Rectal smooth muscle tissue (tissue), 1 donor: ENCODE data around the gene ANAPC2.

ENCODE experiments used
- H3K27ac ChIP-seq: one replicate; pipeline ENCODE4 v1.7.0; 2013; ENCODE audit warnings: low read depth, low read length, inconsistent platforms
- H3K27me3 ChIP-seq: one replicate; pipeline ENCODE4 v1.7.0; 2013; ENCODE audit warnings: low read length; ENCODE audit not compliant: control insufficient read depth, insufficient read depth
- H3K36me3 ChIP-seq: one replicate; pipeline ENCODE4 v1.7.0; 2013; ENCODE audit warnings: low read length; ENCODE audit not compliant: control insufficient read depth, insufficient read depth
- H3K4me1 ChIP-seq: one replicate; pipeline ENCODE4 v1.7.0; 2013; ENCODE audit warnings: low read length; ENCODE audit not compliant: control insufficient read depth, insufficient read depth
- H3K4me3 ChIP-seq: one replicate; pipeline ENCODE4 v1.7.0; 2013; ENCODE audit warnings: low read length
- H3K9ac ChIP-seq: one replicate; pipeline ENCODE4 v1.7.0; 2013; ENCODE audit warnings: low read length

Gene ANAPC2, protein sequence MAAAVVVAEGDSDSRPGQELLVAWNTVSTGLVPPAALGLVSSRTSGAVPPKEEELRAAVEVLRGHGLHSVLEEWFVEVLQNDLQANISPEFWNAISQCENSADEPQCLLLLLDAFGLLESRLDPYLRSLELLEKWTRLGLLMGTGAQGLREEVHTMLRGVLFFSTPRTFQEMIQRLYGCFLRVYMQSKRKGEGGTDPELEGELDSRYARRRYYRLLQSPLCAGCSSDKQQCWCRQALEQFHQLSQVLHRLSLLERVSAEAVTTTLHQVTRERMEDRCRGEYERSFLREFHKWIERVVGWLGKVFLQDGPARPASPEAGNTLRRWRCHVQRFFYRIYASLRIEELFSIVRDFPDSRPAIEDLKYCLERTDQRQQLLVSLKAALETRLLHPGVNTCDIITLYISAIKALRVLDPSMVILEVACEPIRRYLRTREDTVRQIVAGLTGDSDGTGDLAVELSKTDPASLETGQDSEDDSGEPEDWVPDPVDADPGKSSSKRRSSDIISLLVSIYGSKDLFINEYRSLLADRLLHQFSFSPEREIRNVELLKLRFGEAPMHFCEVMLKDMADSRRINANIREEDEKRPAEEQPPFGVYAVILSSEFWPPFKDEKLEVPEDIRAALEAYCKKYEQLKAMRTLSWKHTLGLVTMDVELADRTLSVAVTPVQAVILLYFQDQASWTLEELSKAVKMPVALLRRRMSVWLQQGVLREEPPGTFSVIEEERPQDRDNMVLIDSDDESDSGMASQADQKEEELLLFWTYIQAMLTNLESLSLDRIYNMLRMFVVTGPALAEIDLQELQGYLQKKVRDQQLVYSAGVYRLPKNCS

DNA sequence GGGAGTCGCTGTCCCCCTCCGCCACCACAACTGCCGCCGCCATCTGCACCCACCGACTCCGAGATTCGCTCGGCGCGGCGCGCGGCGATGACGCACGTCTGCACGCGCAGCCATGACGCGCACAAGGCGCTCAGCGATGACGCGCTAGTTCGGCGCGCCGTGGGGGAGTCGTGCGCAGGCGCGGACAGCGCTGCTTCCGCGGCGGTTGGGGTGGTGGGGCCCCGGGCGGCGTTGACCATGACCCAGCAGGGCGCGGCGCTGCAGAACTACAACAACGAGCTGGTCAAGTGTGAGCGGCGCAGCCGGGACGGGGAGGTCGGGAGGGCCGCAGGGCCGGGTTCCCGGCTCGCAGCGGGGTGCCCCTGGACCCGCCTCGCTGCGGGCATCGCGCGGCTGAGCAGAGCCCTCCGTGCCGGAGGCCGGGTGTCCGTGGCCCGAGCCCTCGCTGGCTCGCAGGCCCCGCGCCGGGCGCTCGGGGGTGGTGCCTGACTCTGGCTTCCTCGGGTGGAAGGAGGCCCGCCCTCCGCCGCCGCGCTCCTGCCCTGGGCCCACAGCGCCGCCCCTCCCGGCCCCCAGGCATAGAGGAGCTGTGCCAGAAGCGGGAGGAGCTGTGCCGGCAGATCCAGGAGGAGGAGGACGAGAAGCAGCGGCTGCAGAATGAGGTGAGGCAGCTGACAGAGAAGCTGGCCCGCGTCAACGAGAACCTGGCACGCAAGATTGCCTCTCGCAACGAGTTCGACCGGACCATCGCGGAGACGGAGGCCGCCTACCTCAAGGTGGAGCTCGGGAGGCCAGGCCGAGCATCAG lies at the start of gene ANAPC2, which contains the start of gene SSNA1:
TSS of gene ANAPC2 (minus strand) at position 71 of the 807 bp plus-strand sequence. CDS start at position 43, 28 bp downstream.
TSS of gene SSNA1 (plus strand) at position 187 of the 807 bp plus-strand sequence. CDS start at position 238, 51 bp downstream.
- H3K9ac ChIP-seq = peak within 1 kb of the TSS; percentile 90

DNA sequence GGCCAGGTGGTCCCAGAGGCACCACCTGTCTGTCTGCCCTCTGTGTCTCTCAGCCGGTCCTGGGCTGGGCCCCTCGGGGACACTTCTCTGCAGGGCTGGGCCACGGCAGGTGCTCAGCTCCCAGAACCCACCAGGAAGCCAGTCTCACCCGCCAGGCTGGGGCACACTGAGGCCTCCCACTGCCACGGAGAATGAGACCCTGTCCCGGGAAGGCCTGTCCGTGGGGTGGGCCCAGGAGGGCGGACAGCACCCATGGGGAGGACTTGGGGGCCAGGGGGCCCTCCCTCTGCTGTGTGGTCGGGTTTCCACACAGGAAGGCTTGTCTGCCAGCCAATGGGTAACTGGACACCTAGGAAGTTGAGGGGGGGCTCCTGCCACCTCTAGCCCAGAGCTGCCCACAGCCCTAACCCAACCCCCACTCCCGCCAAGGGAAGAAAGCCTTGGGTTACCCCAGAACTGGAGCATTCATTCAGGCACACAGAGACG lies 48.6 kb upstream of the ANAPC2 start:
- no peaks in the 10 kb centered on the region for H3K36me3 ChIP-seq
- peaks cover 11% of the 10 kb centered on the region for H3K4me1 ChIP-seq
- no peak overlapping the region for H3K27ac ChIP-seq
- H3K4me3 ChIP-seq = peak overlapping the region; percentile 41
- H3K27me3 ChIP-seq = peaks cover 19% of the 10 kb centered on the region
- no peak overlapping the region for H3K9ac ChIP-seq

More for the DNA sequence above, at the start of gene ANAPC2, which contains the start of gene SSNA1:
- no peaks in the 10 kb centered on the region for H3K27me3 ChIP-seq
- peaks cover 26% of the 10 kb centered on the region for H3K36me3 ChIP-seq
- H3K27ac ChIP-seq = peak within 1 kb of the TSS; percentile 91
- peaks cover 24% of the 10 kb centered on the region for H3K4me1 ChIP-seq
- H3K4me3 ChIP-seq = peak within 1 kb of the TSS; percentile 92

DNA sequence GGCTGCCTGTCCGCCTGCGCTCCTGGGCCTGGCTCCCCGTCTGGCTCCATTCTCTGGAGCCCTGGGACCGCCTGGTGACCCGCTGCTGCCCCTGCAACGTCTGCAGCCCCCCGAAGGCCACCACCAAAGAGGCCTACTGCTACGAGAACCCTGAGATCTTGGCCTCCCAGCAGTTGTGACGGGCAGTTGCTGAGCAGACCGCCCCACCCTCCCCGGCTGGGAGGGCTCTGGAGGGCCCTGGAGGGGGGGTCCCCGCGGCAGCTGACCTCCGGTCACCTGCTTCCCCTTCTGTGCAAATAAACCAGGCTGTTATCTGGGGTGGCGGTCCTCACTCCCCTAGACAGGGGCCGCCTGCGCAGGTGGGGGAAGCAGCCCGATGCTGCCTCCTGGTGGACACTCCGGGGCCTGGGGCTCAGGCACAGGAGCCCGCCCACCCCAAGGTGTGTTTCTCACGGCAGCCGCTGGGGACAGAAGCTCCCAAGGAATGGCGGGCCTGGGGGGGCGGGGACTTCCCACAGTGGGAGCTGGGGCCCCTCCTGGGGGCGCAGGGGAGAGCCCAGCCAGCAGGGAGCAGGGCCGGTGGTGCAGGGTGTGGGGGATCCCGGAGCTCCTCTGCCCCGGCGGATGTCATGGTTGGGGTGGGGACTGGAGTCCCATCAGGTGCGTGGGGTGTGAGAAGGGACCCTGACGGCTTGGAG lies 48.0 kb upstream of the ANAPC2 start:
- Histone ChIP-seq H3K9ac (no peak overlapping the region), H3K36me3 (no peaks in the 10 kb centered on the region), H3K4me1 (peaks cover 11% of the 10 kb centered on the region), H3K27ac (no peak overlapping the region), H3K4me3 (peak overlapping the region; percentile 41), H3K27me3 (peaks cover 19% of the 10 kb centered on the region)

DNA sequence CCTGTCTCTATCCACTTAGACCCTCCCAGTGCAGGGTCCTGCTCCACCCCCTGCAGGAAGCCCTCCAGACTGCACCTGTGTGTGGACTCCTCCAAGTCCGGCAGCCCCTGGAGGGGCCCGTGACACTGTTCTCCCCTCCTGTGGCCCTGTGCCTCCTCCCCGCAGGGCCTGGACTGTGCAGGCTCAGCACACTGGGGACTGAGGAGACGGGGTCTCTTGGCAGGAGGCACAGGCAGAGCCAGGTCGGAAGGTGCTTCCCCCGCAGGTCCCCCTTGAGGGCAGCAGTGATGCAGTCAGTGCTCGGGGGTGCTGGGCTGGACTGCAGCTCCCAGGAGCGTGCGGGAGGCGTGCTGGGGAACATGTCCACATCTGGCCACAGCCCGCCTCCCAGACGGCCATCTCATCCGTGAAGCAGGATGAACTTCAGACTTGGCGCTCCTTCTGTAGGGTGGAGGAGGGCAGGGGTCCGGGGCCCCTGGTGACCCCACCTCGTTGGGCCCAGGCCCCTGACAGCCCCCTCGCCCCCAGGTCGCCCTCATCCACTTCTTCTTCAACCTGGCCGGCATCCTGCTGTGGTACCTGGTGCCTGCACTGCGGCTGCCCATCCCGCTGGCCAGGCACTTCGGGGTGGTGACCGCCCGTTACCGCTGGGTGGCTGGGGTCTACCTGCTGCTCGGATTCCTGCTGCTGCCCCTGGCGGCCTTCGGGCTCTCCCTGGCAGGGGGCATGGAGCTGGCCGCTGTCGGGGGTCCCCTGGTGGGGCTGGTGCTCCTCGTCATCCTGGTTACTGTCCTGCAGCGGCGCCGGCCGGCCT lies 47.3 kb upstream of the ANAPC2 start:
- Histone ChIP-seq H3K27me3 (peaks cover 21% of the 10 kb centered on the region), H3K4me3 (peak overlapping the region; percentile 2), H3K9ac (no peak overlapping the region), H3K27ac (no peak overlapping the region), H3K36me3 (no peaks in the 10 kb centered on the region), H3K4me1 (peaks cover 11% of the 10 kb centered on the region)

- no peak overlapping the region for H3K4me3 ChIP-seq
- no peak overlapping the region for H3K27ac ChIP-seq
- H3K4me1 ChIP-seq = peaks cover 11% of the 10 kb centered on the region
- no peak overlapping the region for H3K9ac ChIP-seq
- H3K36me3 ChIP-seq = no peaks in the 10 kb centered on the region
- peaks cover 29% of the 10 kb centered on the region for H3K27me3 ChIP-seq
These were observed 46.5 kb upstream of the ANAPC2 start for GRCh38 chr9:137234758-137235423.

DNA sequence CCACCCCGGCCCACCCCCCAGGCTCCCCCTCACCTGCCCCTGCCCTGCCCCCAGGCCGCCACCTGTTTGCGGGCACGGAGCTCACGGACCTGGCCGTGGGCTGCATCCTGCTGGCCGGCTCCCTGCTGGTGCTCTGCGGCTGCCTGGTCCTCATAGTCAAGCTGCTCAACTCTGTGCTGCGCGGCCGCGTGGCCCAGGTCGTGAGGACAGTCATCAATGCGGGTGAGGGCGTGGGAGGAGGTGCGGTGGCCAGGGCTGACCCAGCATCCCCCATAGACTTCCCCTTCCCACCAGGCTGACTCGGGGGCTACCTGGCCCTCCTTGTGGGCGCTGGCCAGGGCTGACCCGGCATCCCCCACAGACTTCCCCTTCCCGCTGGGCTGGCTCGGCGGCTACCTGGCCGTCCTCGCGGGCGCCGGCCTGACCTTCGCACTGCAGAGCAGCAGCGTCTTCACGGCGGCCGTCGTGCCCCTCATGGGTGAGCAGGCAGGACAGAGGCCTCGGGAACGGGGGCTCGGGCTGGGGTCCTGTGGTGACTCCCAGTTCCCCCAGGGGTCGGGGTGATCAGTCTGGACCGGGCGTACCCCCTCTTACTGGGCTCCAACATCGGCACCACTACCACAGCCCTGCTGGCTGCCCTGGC lies 45.8 kb upstream of the ANAPC2 start:
- Histone ChIP-seq H3K4me3 (no peak overlapping the region), H3K27me3 (peaks cover 34% of the 10 kb centered on the region), H3K36me3 (no peaks in the 10 kb centered on the region), H3K4me1 (peaks cover 11% of the 10 kb centered on the region), H3K9ac (no peak overlapping the region), H3K27ac (no peak overlapping the region)

DNA sequence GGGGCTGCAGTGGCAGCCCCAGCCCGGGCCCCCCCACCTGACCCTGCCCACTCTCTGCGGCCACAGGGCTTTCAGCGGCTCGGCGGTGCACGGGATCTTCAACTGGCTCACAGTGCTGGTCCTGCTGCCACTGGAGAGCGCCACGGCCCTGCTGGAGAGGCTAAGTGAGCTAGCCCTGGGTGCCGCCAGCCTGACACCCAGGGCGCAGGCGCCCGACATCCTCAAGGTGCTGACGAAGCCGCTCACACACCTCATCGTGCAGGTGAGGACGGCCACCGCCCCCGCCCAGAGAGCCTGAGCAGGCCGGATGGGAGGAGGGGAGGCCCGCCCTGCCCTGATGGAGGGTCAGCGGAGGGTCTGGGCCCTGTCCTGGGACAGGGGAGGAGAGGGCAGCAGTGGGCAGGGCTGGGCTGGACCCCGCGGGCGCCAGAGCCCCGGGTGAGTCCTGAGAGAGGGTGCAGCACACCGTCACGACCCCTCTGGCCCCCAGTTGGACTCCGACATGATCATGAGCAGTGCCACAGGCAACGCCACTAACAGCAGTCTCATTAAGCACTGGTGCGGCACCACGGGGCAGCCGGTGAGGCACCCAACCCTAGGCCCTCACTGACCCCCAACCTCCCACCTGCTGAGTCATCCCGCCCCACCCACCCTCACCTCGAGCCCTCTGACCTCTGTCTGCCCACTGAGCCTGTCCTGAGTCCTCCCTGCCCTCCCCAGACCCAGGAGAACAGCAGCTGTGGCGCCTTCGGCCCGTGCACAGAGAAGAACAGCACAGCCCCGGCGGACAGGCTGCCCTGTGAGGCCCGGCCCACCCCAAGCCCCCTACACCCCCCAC lies 45.0 kb upstream of the ANAPC2 start:
- no peaks in the 10 kb centered on the region for H3K36me3 ChIP-seq
- H3K4me3 ChIP-seq = no peak overlapping the region
- no peak overlapping the region for H3K9ac ChIP-seq
- no peak overlapping the region for H3K27ac ChIP-seq
- peaks cover 10% of the 10 kb centered on the region for H3K4me1 ChIP-seq
- peaks cover 42% of the 10 kb centered on the region for H3K27me3 ChIP-seq

GRCh38 chr9:137232510-137232909 lies 44.1 kb upstream of the ANAPC2 start:
- no peak overlapping the region for H3K4me3 ChIP-seq
- H3K4me1 ChIP-seq = peaks cover 9% of the 10 kb centered on the region
- H3K27me3 ChIP-seq = peaks cover 43% of the 10 kb centered on the region
- no peak overlapping the region for H3K9ac ChIP-seq
- no peaks in the 10 kb centered on the region for H3K36me3 ChIP-seq
- no peak overlapping the region for H3K27ac ChIP-seq

DNA sequence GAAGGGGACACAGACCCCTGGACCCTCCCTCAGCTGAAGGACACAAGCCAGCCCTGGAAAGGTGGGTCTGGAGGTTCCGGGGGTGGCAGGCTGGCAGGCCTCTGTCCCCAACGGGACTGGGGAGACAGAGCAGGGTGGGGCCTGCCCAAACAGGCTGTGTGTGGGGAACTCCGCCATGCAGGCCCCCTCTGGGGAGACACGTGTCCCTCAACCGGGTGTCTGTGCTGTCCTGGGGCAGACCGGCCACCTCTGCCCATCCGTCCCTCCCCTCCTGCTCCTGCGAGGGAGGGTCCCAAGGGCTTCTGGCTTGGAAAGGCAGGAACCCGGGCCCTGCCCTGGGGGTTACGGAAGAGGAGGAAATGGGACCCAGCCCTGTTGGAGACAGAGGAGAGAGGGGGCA lies 43.7 kb upstream of the ANAPC2 start:
- H3K36me3 ChIP-seq = no peaks in the 10 kb centered on the region
- no peak overlapping the region for H3K27ac ChIP-seq
- H3K4me3 ChIP-seq = no peak overlapping the region
- no peak overlapping the region for H3K9ac ChIP-seq
- H3K4me1 ChIP-seq = peaks cover 9% of the 10 kb centered on the region
- H3K27me3 ChIP-seq = peaks cover 43% of the 10 kb centered on the region
